ENCODE measurements around the gene RPS6KA2. TPM values are rescaled to one million over a fixed set of nuclear protein-coding genes. Genes with fewer than 3 reads are reported as not detected.

RPS6KA2 gene
- total RNA-seq, 3 donors from 2014 or later: 23.7 to 124 (median 56.4) TPM

GRCh38 chr6:166527849-166528248, 99.2 kb downstream of the RPS6KA2 start:
- Histone ChIP-seq H3K4me1 (no peaks in the 10 kb centered on the region), H3K4me3 (no peak overlapping the region), H3K27ac (no peak overlapping the region), H3K36me3 (no peaks in the 10 kb centered on the region), H3K9me3 (no peaks in the 10 kb centered on the region), H3K27me3 (no peaks in the 10 kb centered on the region)
- no peak for DNase-seq (ENCODE audit: low spot score in 2 of 2)
- intact Hi-C loops (cut with DNase I; ENCODE audit: low total_unique reads): no loop called here
- TF ChIP-seq POLR2A (IDR thresholded peaks at IDR 0.05) (no peak), CTCF (IDR thresholded peaks at IDR 0.05) (no peak), POLR2AphosphoS5 (IDR thresholded peaks at IDR 0.05) (no peak)

DNA sequence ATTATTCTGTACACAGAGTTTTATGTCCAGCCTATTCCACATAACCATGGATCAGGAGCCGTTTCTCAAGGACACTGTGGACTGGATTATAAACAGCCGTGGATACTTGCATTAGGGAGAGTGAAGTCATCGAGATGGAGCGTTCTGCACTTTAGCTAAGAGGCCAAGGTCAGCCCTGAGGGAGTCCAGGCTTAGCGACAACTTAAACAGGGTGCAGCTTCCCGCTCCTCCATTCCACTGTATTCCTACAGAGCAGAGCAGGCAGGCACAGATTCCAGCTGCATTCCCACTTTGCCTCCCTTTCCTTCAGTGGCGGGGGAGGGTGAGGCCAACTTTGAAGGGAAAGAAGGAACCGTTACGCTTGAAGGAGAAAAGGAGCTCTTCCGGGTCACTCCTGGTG, 100.1 kb downstream of the RPS6KA2 start:
- Histone ChIP-seq H3K9me3 (no peaks in the 10 kb centered on the region), H3K4me1 (no peaks in the 10 kb centered on the region), H3K36me3 (no peaks in the 10 kb centered on the region), H3K4me3 (no peak overlapping the region), H3K27me3 (no peaks in the 10 kb centered on the region), H3K27ac (no peak overlapping the region)
- no peak for TF ChIP-seq POLR2A (IDR thresholded peaks at IDR 0.05)
- no peak for TF ChIP-seq CTCF (IDR thresholded peaks at IDR 0.05)
- TF ChIP-seq POLR2AphosphoS5 (IDR thresholded peaks at IDR 0.05): no peak
- intact Hi-C loops (cut with DNase I; ENCODE audit: low total_unique reads): no loop called here
- DNase-seq (ENCODE audit: low spot score in 2 of 2): no peak

- no peak for DNase-seq (ENCODE audit: low spot score in 2 of 2)
- no peaks in the 10 kb centered on the region for H3K4me1 ChIP-seq
- no peak overlapping the region for H3K27ac ChIP-seq
- intact Hi-C loops (cut with DNase I; ENCODE audit: low total_unique reads): no loop called here
- no peaks in the 10 kb centered on the region for H3K36me3 ChIP-seq
- H3K27me3 ChIP-seq: no peaks in the 10 kb centered on the region
- TF ChIP-seq POLR2A (IDR thresholded peaks at IDR 0.05): no peak
- no peak for TF ChIP-seq CTCF (IDR thresholded peaks at IDR 0.05)
- no peak for TF ChIP-seq POLR2AphosphoS5 (IDR thresholded peaks at IDR 0.05)
- H3K4me3 ChIP-seq: no peak overlapping the region
- no peaks in the 10 kb centered on the region for H3K9me3 ChIP-seq
These were observed 101.5 kb downstream of the RPS6KA2 start for GRCh38 chr6:166525567-166525966.

GRCh38 chr6:166523782-166524559, 103.1 kb downstream of the RPS6KA2 start:
- H3K4me1 ChIP-seq: no peaks in the 10 kb centered on the region
- intact Hi-C loops (cut with DNase I; ENCODE audit: low total_unique reads): no loop called here
- TF ChIP-seq POLR2A (IDR thresholded peaks at IDR 0.05) (no peak), CTCF (IDR thresholded peaks at IDR 0.05) (no peak), POLR2AphosphoS5 (IDR thresholded peaks at IDR 0.05) (no peak)
- H3K27ac ChIP-seq: no peak overlapping the region
- H3K36me3 ChIP-seq: no peaks in the 10 kb centered on the region
- H3K4me3 ChIP-seq: no peak overlapping the region
- DNase-seq (ENCODE audit: low spot score in 2 of 2): no peak
- H3K27me3 ChIP-seq: no peaks in the 10 kb centered on the region
- no peaks in the 10 kb centered on the region for H3K9me3 ChIP-seq

- no peaks in the 10 kb centered on the region for H3K9me3 ChIP-seq
- no peak overlapping the region for H3K27ac ChIP-seq
- DNase-seq (ENCODE audit: low spot score in 2 of 2): no peak
- no peaks in the 10 kb centered on the region for H3K27me3 ChIP-seq
- H3K4me1 ChIP-seq: no peaks in the 10 kb centered on the region
- H3K36me3 ChIP-seq: no peaks in the 10 kb centered on the region
- intact Hi-C loops (cut with DNase I; ENCODE audit: low total_unique reads): no loop called here
- no peak overlapping the region for H3K4me3 ChIP-seq
- TF ChIP-seq POLR2AphosphoS5 (IDR thresholded peaks at IDR 0.05) (no peak), CTCF (IDR thresholded peaks at IDR 0.05) (no peak), POLR2A (IDR thresholded peaks at IDR 0.05) (no peak)
These were observed 105.9 kb downstream of the RPS6KA2 start for GRCh38 chr6:166520905-166521834.

Measured in breast epithelium (tissue), 4 donors.